Islet precursor cell (in vitro differentiated cells): ENCODE results near the gene ANKRD44.
A peak's percentile ranks its signal among the peaks of the same experiment; 100 is the strongest.

Experiments
- DNase-seq: peaks from one replicate; pipeline ENCODE4 v3.0.0-alpha.2; 2018

ANKRD44 gene

GRCh38 chr2:197236159-197236558 lies 74.4 kb downstream of the ANKRD44 start:
- no peak for DNase-seq

GRCh38 chr2:197235711-197236110 lies 74.9 kb downstream of the ANKRD44 start:
- no peak for DNase-seq

DNA sequence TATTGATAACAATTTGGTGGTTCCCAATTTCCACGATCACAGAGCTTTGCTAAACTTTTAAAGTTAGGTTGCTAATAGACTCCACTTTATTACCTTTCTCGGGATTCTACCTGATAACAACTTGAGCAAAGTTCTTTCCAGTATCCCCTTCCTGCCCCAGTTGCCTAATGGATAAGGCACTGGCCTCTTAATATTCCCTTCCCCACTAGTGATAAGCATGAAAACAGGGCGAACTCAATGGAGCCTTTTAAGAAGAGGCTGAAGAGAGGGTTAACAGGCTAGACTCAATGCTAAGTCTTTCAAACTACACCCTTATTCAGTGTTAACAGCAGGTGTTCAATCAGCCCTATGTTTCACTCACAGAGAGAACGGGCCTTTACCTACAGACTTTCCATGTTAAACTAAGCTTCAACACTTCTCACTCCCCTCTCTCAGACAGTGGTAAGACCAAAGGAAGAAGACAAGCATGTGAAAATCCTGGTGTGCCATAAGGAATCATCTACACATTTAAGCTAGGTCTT lies 75.8 kb downstream of the ANKRD44 start:
- no peak for DNase-seq

- no peak for DNase-seq
Measured at GRCh38 chr2:197233473-197233872, 77.1 kb downstream of the ANKRD44 start.

GRCh38 chr2:197232010-197232409 lies 78.6 kb downstream of the ANKRD44 start:
- no peak for DNase-seq

DNA sequence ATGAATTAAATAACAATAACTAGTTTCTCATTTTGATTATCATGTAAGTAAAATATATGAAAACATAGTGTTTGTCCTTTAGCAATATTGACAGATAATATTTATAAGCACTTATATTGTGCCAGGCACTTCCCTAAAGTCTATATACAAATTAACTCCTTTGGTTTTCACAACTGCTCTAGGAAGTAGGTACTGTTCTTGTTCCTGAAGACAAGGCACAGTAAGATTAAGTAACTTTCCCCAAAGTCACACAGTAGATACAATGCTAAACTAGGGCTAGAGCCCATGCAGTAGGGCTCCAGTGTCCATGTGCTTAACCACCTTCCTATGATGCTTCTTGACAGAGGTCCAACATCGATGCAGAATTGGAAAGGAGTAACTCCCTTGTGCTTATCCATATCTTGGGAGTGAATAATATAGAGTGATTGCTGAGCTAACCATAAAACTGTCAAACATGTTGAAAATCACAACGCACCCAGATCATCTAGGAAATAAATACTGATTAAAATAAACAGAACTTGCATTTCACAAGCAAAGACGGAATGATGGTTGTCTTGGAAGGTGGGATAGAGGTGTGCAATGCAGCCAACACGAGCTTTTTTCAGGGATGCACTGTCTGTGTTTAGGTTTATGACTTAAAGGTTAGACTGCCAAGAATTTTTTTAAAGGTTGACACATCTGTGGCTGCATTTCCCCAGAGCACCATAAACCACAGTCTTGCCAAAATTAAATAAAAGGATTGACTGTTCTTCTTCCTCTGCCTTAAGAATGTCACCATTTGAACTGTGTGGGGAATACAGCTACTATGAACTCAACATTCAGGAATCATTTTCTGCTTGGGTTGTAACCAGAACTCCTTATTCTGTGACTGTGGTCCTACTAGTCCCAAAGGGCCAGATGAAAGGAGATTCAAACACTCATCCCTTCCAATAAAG lies 80.8 kb downstream of the ANKRD44 start:
- DNase-seq, result no peak

- DNase-seq, result no peak
Measured at GRCh38 chr2:197223451-197223850, 87.1 kb downstream of the ANKRD44 start.

DNA sequence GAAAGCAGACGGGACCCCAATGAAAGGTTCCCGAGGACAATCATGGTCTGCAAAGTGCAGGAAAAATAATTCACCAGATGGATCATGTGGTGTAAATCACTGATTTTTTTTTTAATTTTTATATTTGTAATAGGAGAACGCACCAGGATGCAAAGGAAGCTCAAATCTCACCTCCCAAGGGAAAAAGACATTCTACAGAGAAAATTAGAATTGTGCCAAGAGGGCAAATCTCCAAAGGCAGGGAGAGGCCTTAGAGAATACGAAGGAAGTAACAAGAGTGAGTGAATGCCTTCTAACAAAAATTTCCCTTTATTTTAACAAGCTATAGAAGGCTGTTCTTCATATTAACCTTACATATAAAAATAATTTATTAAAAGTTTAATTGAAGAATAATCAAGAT lies 90.9 kb downstream of the ANKRD44 start:
- no peak for DNase-seq

DNA sequence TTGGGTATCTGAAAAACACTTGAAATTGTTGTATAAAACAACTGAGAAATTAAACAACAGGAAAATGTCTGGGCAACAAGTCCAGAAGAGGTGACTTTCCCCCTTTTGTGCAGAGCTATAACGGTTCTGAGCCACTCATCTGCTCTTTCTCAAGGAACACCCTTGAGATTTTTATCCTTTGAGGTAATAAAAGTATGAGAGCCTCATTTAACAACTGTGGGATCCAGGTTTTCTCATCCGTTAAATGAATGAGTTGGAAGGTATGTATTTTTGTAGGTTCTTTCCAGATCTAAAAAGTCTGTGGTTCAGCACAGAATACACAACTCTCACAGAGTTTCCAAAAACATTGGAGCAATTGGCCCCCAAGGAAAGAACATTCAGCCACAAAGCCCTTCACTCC lies 93.0 kb downstream of the ANKRD44 start:
- no peak for DNase-seq

GRCh38 chr2:197216361-197216979 lies 94.1 kb downstream of the ANKRD44 start:
- DNase-seq, result no peak

- DNase-seq, result no peak
Measured at GRCh38 chr2:197215748-197216360, 94.7 kb downstream of the ANKRD44 start.

DNA sequence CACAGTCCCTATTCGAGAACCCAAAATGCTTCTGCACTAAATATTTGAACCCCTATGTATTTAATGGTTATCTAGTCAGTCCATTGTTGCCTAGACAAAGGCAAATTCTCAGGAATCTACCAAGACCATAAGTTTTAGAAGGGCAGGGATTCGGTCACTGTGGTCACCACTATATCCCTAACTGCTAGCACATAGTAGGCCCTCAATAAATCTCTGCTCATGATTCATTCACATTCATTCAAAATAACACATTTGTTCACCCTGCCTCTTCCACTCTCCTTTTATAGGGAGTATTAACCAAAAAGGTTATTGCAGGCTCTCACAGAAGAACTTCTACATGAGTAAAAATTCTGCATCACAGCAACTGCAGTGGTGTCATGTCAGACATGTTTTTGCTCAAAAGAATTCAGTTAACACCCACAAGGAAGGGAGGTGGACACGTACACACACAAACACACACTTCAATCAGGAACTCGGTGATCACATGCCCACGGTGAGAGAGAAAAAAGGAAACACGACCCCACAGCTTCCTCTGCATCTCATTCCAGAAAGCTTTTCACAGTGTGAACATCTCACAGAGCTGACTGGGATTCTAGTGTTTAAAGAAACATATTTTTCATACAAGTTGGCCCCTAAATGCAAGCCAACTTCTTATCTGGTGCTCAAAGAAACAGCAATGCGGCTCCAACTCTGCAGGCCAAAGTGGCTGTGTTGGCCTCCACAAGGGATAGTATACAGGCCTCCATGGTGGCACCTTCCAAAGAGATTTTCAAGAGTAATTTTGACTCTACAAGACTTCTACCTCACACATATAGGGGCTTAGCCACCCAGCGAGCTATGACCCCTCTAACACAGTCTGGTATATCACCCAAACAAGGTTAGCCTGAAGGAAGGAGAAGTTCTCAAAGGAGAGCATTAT lies 98.0 kb downstream of the ANKRD44 start:
- no peak for DNase-seq

DNA sequence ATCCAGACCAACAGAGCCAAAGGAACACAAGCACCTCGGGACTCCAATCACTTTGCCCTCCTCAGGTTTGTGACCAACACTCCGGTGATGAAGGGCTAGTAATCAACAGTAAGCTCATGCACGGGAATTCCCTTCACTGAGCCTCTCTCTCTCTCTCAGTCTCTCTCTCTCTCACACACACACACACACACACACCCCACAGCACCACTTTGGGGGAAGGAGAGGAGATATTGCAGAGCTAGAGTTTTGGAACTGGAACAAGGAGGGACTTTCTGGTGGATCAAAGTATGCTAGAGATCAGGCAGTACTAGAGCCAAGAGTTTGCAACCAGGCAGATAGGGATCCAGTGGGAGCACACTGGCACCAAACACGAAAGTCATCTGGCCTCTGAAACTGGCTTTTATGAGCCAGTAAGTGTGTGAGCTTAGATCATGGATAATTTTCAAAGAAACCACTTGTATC lies 98.7 kb downstream of the ANKRD44 start:
- no peak for DNase-seq

DNA sequence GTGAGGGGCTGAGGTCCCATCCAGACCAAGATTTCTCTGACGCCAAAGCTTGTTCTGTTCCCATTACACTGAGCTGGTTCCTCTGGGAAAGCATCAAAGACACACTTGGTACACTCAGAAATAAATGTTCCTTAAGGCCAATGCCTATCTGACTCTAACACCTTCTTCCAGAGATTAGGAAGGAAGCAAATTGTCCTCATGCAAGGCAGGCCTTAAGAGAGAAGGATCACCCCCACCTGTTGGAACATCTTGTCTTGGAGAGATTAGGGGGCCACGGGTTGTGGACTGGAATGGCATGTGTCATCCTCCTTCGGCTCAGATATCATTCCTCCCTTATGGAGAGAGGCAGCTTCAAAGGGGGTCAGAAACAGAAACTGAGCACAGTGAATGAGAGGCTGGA lies 100.2 kb downstream of the ANKRD44 start:
- no peak for DNase-seq

DNA sequence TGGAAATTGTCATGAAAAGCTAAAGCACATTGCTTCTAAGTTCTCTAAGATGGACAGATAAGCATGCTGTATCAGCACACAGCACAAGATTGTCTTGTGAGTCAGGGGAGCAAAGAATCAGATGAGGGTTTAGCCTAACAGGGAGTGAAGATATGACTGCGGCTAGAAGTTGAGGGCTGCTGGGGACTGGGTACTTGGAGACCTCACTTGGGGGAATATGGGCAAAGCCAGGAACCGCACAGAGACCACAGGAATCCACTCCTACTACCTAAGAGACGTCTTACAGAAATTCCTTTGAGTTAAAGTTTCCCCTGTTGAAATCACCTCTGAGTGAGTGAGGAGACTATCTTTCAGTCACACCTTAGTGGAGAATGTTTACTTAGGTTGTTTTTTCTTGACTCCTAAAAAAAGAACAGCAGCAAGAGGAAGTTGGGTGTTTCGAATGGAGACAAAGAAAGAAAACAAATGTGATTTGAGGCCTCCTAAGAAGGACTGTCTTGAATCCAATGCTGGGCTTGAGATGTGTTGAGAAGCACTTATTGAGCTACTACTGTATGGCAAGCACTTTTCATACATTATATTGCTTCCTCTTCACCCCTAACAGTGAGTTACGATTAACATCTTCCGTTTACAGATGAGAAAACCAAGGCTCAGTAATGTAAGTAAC lies 100.7 kb downstream of the ANKRD44 start:
- peak; percentile 80 for DNase-seq

DNA sequence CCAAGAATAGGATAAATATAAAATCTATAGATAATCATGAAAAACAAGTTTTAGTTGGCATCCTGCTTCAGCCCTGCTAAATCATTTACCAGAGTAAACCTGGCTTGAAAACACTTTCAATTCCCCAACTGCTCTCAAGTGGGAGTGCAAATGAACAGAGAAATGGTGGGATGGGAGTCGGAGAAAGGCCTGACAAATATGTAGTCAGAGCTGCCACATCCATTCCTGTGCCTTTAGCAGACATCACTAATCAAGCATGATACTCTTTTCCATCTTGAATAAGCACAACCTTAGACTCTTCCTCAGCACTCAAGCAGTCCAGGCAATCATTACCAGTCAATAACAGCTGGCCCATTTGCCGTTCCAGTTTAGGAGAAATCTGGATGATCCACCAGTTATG lies 101.3 kb downstream of the ANKRD44 start:
- no peak for DNase-seq

- DNase-seq, result no peak
Measured at GRCh38 chr2:197208841-197209240, 101.7 kb downstream of the ANKRD44 start.

GRCh38 chr2:197208024-197208423 lies 102.6 kb downstream of the ANKRD44 start:
- no peak for DNase-seq

DNA sequence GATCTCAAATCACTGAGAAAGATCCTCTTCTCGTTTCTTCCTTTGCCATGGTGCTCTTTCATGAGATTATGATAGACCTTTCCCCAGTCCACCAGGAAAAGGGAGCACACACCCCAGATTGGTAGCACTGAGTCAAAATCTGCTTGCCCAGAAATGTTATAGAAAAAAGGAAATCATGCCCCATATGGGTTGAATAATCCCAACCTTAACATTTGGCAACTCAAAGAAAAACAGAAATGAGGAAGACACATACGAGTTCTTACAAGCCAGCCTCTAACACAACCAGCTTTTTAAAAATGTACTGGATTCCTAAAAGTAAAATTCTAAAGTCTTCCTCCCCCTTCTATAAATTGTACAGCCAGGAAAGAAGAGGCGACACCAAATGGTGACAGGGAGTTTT lies 103.0 kb downstream of the ANKRD44 start:
- DNase-seq, result no peak

- no peak for DNase-seq
Measured at GRCh38 chr2:197207106-197207505, 103.5 kb downstream of the ANKRD44 start.

DNA sequence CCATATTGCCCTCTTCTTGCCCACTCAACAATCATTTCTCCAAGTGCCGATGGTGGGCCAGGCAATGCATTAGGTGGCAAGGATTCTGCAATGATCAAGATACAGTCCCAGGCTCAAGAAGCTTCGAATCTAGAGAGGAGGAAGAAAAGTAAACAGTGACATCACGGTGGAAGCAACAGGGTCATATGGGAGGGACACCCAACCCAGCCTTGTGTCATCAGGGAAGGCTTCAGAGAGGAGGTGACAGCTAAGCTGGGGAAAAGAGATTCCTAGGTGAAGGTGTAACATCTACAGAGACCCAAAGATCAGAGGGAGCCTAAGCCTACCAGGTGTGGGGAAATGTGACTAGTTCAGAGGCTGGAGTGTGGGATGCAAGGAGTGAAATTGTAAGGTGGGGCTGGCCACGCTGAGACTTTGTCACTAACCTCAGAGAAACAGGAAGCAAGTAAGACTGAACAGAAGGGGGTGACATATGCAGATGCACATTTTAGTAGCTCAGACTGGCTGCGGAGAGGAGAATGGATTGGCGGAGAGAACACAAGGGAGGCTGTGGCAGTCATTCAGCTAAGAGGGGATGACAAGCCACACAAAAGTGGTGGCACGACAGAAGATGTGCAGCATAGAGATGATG lies 104.9 kb downstream of the ANKRD44 start:
- DNase-seq, result no peak
